MCF 10A (cell line): ENCODE data around the gene CUBN. TPM values are rescaled to one million over a fixed set of nuclear protein-coding genes. Genes with fewer than 3 reads are reported as not detected.

ENCODE experiments used
- BruUV-seq: library from RNA; stranded (reverse); fragments of 400-500 nt; replicated peaks from 2 replicates; lab custom pipeline; 2021; lab: Mats Ljungman, UMichigan
- CTCF ChIA-PET: fragments of 300-600 bp; sonication (Branson Sonifier 250); formaldehyde crosslinking; extraction: SDS; loops from one replicate; lab custom pipeline; 2021; ENCODE audit warnings: antibody characterized with exemption, inconsistent platforms; lab: Yijun Ruan, JAX
- POLR2A ChIA-PET: fragments of 300-600, 350-650 bp; sonication (Branson Sonifier 250); formaldehyde crosslinking; extraction: SDS; loops from one replicate; lab custom pipeline; 2020; ENCODE audit warnings: antibody characterized with exemption, inconsistent platforms; lab: Yijun Ruan, JAX
- DNase-seq: peaks from one replicate; pipeline ENCODE4 v3.0.0-alpha.2; 2018; ENCODE audit not compliant: unreplicated experiment
- H3K27ac Mint-ChIP-seq: one replicate; pipeline ENCODE4 v1.8.0; 2022; ENCODE audit warnings: mild to moderate bottlenecking, low read depth, mixed read lengths; ENCODE audit not compliant: unreplicated experiment
- H3K27me3 Mint-ChIP-seq: one replicate; pipeline ENCODE4 v1.8.0; 2022; ENCODE audit warnings: mixed read lengths; ENCODE audit not compliant: insufficient read depth, unreplicated experiment
- H3K36me3 Mint-ChIP-seq: one replicate; pipeline ENCODE4 v1.8.0; 2022; ENCODE audit warnings: mild to moderate bottlenecking, moderate library complexity, mixed read lengths; ENCODE audit not compliant: insufficient read depth, unreplicated experiment
- H3K4me1 Mint-ChIP-seq: one replicate; pipeline ENCODE4 v1.8.0; 2022; ENCODE audit warnings: mixed read lengths; ENCODE audit not compliant: insufficient read depth, unreplicated experiment
- H3K4me3 Mint-ChIP-seq: one replicate; pipeline ENCODE4 v1.8.0; 2022; ENCODE audit warnings: mild to moderate bottlenecking, moderate library complexity, mixed read lengths; ENCODE audit not compliant: unreplicated experiment
- H3K9me3 Mint-ChIP-seq: one replicate; pipeline ENCODE4 v1.8.0; 2022; ENCODE audit warnings: mixed read lengths; ENCODE audit not compliant: unreplicated experiment
- CTCF ChIP-seq: fragments of 200-600 bp; IDR thresholded peaks from one replicate; pipeline ENCODE4 v1.8.0; 2022; ENCODE audit warnings: antibody characterized with exemption, mild to moderate bottlenecking; ENCODE audit not compliant: unreplicated experiment
- intact Hi-C: fragments of 100-400 bp; cut with micrococcal nuclease; formaldehyde crosslinking; loops from 2 replicates; pipeline ENCODE4 v1.14.1; 2022
- total RNA-seq: library from RNA; stranded (reverse); gene quantifications from 2 replicates; pipeline ENCODE4 v1.2.3, GENCODE V29; 2022

The CUBN gene
- total RNA-seq, 1 experiment from 2014 or later = 1.3 TPM

DNA sequence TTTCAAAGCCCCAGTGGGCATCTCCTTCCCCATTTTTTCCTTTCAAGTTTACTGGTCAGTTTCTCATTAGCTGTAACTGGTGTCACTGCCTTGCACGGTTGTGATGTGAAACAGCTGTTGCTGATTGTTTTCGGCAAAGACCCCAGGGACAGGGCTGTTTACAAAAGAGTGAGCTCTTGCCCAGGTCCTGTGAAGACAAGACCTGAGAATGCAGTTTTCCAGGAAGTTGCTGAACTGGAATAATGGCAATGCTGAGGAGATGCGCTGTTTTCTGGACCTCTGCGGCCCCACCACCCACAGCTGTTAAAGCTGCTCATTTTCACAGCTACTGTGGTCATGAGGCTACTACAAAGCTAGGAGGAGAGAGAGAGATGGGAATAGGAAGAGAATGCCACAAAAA, 195.8 kb downstream of the CUBN start:
- DNase-seq = no peak
- no peak overlapping the region for H3K27ac Mint-ChIP-seq
- intact Hi-C loops = no loop called here
- ChIA-PET CTCF (no interaction called here), POLR2A (interaction anchor here (0.6 kb wide), 1 partner anchor 212 kb away, joined by 3 read pairs; no protein-coding TSS in a partner anchor)
- no peaks in the 10 kb centered on the region for H3K36me3 Mint-ChIP-seq
- TF ChIP-seq CTCF = no peak
- no TSS peak for BruUV-seq
- no peak overlapping the region for H3K4me3 Mint-ChIP-seq
- H3K9me3 Mint-ChIP-seq = no peaks in the 10 kb centered on the region
- no peaks in the 10 kb centered on the region for H3K4me1 Mint-ChIP-seq
- H3K27me3 Mint-ChIP-seq = no peaks in the 10 kb centered on the region

DNA sequence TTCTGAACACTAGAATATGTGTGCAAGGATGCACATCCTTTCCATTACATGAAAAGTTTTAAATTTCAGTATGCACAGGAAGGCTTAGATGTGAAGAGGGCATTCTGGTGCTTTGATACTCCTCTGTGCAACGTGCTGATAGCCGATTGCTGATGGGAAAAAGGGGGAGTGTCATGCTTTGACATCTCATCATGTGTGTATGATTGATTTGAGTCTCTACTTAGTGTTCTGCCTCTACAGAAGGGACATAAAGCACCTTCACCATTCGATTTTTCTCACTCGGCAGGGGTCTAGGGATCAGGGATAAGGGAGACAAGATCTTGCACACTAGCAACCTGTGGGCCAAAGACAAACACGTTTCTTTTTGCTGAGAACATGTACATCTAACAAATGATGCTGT, 197.7 kb downstream of the CUBN start:
- DNase-seq = no peak
- Mint-ChIP-seq H3K27ac (no peak overlapping the region), H3K27me3 (no peaks in the 10 kb centered on the region), H3K4me3 (no peak overlapping the region), H3K4me1 (no peaks in the 10 kb centered on the region), H3K9me3 (no peaks in the 10 kb centered on the region), H3K36me3 (no peaks in the 10 kb centered on the region)
- CTCF ChIA-PET = interaction anchor here (0.8 kb wide), 1 partner anchor 299 kb away, joined by 4 read pairs; no protein-coding TSS in a partner anchor
- intact Hi-C loops = no loop called here
- POLR2A ChIA-PET = no interaction called here
- no TSS peak for BruUV-seq
- no peak for TF ChIP-seq CTCF

GRCh38 chr10:16930540-16930939, 199.1 kb downstream of the CUBN start:
- no peak for DNase-seq
- Mint-ChIP-seq H3K4me3 (no peak overlapping the region), H3K9me3 (peaks cover 9% of the 10 kb centered on the region), H3K36me3 (no peaks in the 10 kb centered on the region), H3K27me3 (no peaks in the 10 kb centered on the region), H3K4me1 (no peaks in the 10 kb centered on the region), H3K27ac (no peak overlapping the region)
- ChIA-PET CTCF (no interaction called here), POLR2A (no interaction called here)
- TF ChIP-seq CTCF = no peak
- no TSS peak for BruUV-seq
- intact Hi-C loops = no loop called here

DNA sequence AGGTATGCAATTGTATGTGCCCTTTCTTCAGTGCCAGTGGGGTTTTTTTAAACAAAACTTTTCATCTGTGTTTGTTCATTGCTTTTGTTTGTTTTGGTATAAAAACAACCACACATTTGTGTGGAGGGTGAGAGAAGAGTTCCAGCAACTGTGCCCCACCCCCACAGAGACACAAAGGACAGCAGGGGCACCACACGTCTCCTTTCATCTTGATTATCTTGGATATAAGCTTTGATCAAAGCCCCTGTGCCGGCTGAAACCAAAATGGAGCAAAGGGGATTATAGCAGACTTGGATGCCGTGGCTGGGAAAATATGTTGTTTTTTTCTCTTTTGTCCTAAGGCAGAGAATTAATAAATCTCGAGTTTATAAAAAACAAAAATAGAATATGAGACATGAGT, 200.5 kb downstream of the CUBN start:
- intact Hi-C loops = no loop called here
- ChIA-PET POLR2A (no interaction called here), CTCF (no interaction called here)

More for the DNA sequence above, 200.5 kb downstream of the CUBN start:
- Mint-ChIP-seq H3K27ac (no peak overlapping the region), H3K27me3 (no peaks in the 10 kb centered on the region), H3K36me3 (no peaks in the 10 kb centered on the region), H3K9me3 (peaks cover 9% of the 10 kb centered on the region), H3K4me1 (no peaks in the 10 kb centered on the region), H3K4me3 (no peak overlapping the region)
- BruUV-seq = no TSS peak
- no peak for DNase-seq
- no peak for TF ChIP-seq CTCF
